Measurements from ENCODE around the gene SMG5.

Gene SMG5

DNA sequence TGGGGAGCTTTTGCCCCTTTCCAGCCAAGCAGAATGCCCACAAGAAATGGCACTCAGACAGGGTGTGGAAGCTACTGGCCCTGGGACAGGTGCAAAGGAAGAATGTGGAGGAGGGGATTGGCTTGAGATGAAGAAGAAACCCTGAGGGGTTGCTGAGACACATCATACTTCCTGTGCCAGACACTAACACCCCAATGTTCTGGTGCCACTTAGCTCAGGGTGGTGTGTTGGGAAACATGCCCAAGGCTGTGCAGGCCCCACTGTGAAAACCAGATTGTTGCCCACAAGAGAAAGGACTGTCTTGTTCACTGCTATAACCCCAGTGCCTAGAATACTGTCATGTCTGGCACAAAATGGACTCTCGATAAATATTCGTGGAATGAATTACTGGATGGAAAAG, 24.9 kb downstream of the SMG5 start:
- Histone ChIP-seq H3K4me2 (ENCODE audit: low read depth, low read length) (no peak overlapping the region), H3K9me3 (replicated peaks; ENCODE audit: insufficient read depth, low read length) (no peaks in the 10 kb centered on the region), H3K36me3 (replicated peaks; ENCODE audit: insufficient read depth, low read length) (peaks cover 30% of the 10 kb centered on the region), H3F3A (ENCODE audit: insufficient read depth, low read length) (no peaks in the 10 kb centered on the region; the same call in 1 of the 2 replicates), H3K4me1 (ENCODE audit: low read length) (no peaks in the 10 kb centered on the region), H3K9me2 (replicated peaks; ENCODE audit: insufficient read depth, low read length) (no peaks in the 10 kb centered on the region), H2AFZ (ENCODE audit: low read length) (no peak overlapping the region), H4K20me1 (ENCODE audit: insufficient read depth, low read length) (no peaks in the 10 kb centered on the region), H3K27me3 (replicated peaks; ENCODE audit: insufficient read depth, low read length) (no peaks in the 10 kb centered on the region), H3K27ac (ENCODE audit: low read length) (no peak overlapping the region), H3K4me3 (ENCODE audit: low read length) (no peak overlapping the region), H3K79me2 (ENCODE audit: low read length) (0 out of 2 replicates have a peak, but pooled peaks cover 3% of the 10 kb centered on the region), H3K9ac (ENCODE audit: low read length) (no peak overlapping the region)
- no peak for DNase-seq
- TF ChIP-seq EZH2phosphoT487 (IDR thresholded peaks at IDR 0.05; ENCODE audit: low read length) (no peak), EZH2 (optimal IDR thresholded peaks at IDR 0.05; ENCODE audit: low read depth, low read length) (no peak)
- TF ChIP-seq, protein P1, sequence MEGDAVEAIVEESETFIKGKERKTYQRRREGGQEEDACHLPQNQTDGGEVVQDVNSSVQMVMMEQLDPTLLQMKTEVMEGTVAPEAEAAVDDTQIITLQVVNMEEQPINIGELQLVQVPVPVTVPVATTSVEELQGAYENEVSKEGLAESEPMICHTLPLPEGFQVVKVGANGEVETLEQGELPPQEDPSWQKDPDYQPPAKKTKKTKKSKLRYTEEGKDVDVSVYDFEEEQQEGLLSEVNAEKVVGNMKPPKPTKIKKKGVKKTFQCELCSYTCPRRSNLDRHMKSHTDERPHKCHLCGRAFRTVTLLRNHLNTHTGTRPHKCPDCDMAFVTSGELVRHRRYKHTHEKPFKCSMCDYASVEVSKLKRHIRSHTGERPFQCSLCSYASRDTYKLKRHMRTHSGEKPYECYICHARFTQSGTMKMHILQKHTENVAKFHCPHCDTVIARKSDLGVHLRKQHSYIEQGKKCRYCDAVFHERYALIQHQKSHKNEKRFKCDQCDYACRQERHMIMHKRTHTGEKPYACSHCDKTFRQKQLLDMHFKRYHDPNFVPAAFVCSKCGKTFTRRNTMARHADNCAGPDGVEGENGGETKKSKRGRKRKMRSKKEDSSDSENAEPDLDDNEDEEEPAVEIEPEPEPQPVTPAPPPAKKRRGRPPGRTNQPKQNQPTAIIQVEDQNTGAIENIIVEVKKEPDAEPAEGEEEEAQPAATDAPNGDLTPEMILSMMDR (IDR thresholded peaks at IDR 0.05; ENCODE audit: low read length) = no peak

- Histone ChIP-seq H3K36me3 (replicated peaks; ENCODE audit: insufficient read depth, low read length) (peaks cover 29% of the 10 kb centered on the region), H3K4me1 (ENCODE audit: low read length) (no peaks in the 10 kb centered on the region), H3K27me3 (replicated peaks; ENCODE audit: insufficient read depth, low read length) (no peaks in the 10 kb centered on the region), H2AFZ (ENCODE audit: low read length) (no peak overlapping the region), H4K20me1 (ENCODE audit: insufficient read depth, low read length) (no peaks in the 10 kb centered on the region), H3K4me2 (ENCODE audit: low read depth, low read length) (no peak overlapping the region), H3K9ac (ENCODE audit: low read length) (no peak overlapping the region), H3F3A (ENCODE audit: insufficient read depth, low read length) (peaks cover 6% of the 10 kb centered on the region; the same call in 1 of the 2 replicates), H3K9me3 (replicated peaks; ENCODE audit: insufficient read depth, low read length) (no peaks in the 10 kb centered on the region), H3K4me3 (ENCODE audit: low read length) (no peak overlapping the region), H3K9me2 (replicated peaks; ENCODE audit: insufficient read depth, low read length) (no peaks in the 10 kb centered on the region), H3K27ac (ENCODE audit: low read length) (no peak overlapping the region), H3K79me2 (ENCODE audit: low read length) (no peaks in the 10 kb centered on the region)
- no peak for DNase-seq
- TF ChIP-seq EZH2phosphoT487 (IDR thresholded peaks at IDR 0.05; ENCODE audit: low read length) = no peak
- TF ChIP-seq, protein P1 (IDR thresholded peaks at IDR 0.05; ENCODE audit: low read length) = no peak
- no peak for TF ChIP-seq EZH2 (optimal IDR thresholded peaks at IDR 0.05; ENCODE audit: low read depth, low read length)
Observed at GRCh38 chr1:156253634-156254033, 29.0 kb downstream of the SMG5 start.

DNA sequence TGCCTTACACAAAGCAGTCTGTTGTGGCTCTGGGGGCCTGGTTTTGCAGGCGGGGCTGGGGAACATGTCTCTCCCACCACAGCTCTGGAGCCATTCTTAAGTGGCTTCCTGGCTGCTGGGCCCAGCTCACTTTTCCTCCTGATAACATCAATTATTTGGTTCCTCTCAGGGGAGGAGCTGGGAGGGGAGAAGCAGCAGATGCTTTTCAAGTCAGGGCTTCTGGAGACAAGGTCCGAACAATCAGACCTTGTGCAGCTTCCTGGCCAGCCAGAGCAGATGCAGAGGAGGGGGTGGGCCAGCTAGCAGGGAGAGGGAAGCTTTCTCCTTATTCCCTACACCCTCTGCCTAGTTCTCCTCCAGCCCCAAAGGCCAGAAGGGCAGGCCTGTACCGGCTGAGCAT, 31.1 kb downstream of the SMG5 start:
- no peak for DNase-seq
- H3K27me3 ChIP-seq (replicated peaks; ENCODE audit: insufficient read depth, low read length) = no peaks in the 10 kb centered on the region
- H3K79me2 ChIP-seq (ENCODE audit: low read length) = no peaks in the 10 kb centered on the region
- H3K4me2 ChIP-seq (ENCODE audit: low read depth, low read length) = no peak overlapping the region
- peaks cover 16% of the 10 kb centered on the region for H3F3A ChIP-seq (ENCODE audit: insufficient read depth, low read length)
- TF ChIP-seq EZH2 (optimal IDR thresholded peaks at IDR 0.05; ENCODE audit: low read depth, low read length) = no peak
- no peak for TF ChIP-seq EZH2phosphoT487 (IDR thresholded peaks at IDR 0.05; ENCODE audit: low read length)
- TF ChIP-seq, protein P1 (IDR thresholded peaks at IDR 0.05; ENCODE audit: low read length) = no peak
- no peak overlapping the region for H3K4me3 ChIP-seq (ENCODE audit: low read length)
- no peaks in the 10 kb centered on the region for H3K4me1 ChIP-seq (ENCODE audit: low read length)
- H4K20me1 ChIP-seq (ENCODE audit: insufficient read depth, low read length) = no peaks in the 10 kb centered on the region
- H3K9me2 ChIP-seq (replicated peaks; ENCODE audit: insufficient read depth, low read length) = no peaks in the 10 kb centered on the region
- no peaks in the 10 kb centered on the region for H3K9me3 ChIP-seq (replicated peaks; ENCODE audit: insufficient read depth, low read length)
- peaks cover 25% of the 10 kb centered on the region for H3K36me3 ChIP-seq (replicated peaks; ENCODE audit: insufficient read depth, low read length)
- no peak overlapping the region for H3K9ac ChIP-seq (ENCODE audit: low read length)
- H2AFZ ChIP-seq (ENCODE audit: low read length) = no peak overlapping the region
- H3K27ac ChIP-seq (ENCODE audit: low read length) = no peak overlapping the region

All from MM.1S (cell line).